ENCODE data around the gene TAF11. TPM values are rescaled to one million over a fixed set of nuclear protein-coding genes. Genes with fewer than 3 reads are reported as not detected.

Gene TAF11
- total and polyA plus RNA-seq, 8 donors: 22.6 to 52.1 (median 49.9) TPM

DNA sequence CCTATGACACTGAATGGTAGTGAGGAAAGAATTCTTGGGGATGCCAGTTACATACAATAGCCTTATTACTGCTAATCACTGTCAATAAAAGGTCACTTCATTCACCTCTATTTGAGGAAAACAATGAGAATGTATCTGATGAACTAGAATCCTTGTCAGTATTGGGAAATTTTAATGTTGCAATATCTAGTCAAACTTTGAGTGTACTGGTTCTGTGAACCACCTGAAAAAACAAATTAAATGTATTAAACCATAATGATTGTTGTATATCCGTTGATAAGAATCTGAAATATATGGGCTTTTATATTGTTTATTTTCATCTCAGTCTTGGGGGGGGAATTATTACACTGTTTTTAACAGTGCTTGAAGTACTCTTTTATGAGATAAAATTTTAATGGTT lies 10.6 kb downstream of the TAF11 start:
- intact Hi-C loops (cut with DNase I): no loop called here
- H3K4me3 ChIP-seq: no peak overlapping the region
- peaks cover 0 to 99% of the 10 kb centered on the region in 2 donors for H3K36me3 ChIP-seq
- H3K4me1 ChIP-seq: no peaks in the 10 kb centered on the region
- no peak for DNase-seq
- H3K27ac ChIP-seq: no peak overlapping the region
- H3K9me3 ChIP-seq: no peaks in the 10 kb centered on the region
- H3K27me3 ChIP-seq: no peaks in the 10 kb centered on the region
- no peak for TF ChIP-seq CTCF (IDR thresholded peaks at IDR 0.05)
- ATAC-seq: no peak

DNA sequence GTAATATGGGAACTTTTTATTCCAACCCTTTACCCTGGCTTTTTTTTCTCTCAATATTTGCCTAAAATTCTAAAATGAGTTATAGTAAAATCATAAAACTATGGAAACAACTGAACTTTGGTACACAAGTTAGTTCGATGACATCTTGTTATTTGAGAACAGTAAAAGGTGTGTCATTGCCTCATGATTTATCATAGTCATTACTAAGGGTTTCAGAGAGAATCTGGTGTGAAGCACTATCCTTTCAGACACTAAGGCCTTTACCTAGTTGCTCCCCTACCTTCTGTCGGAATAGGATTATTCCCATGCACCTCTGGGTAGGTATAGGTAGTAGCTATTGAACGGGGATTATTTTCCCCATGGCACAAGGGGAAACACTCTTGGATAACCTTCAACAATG lies 11.4 kb downstream of the TAF11 start:
- intact Hi-C loops (cut with DNase I): no loop called here
- ATAC-seq (no peak), DNase-seq (no peak)
- H3K4me1 ChIP-seq: no peaks in the 10 kb centered on the region
- peaks cover 0 to 99% of the 10 kb centered on the region in 2 donors for H3K36me3 ChIP-seq
- no peaks in the 10 kb centered on the region for H3K27me3 ChIP-seq
- no peak overlapping the region for H3K27ac ChIP-seq
- no peak for TF ChIP-seq CTCF (IDR thresholded peaks at IDR 0.05)
- no peaks in the 10 kb centered on the region for H3K9me3 ChIP-seq
- H3K4me3 ChIP-seq: no peak overlapping the region

- DNase-seq: no peak
- H3K27ac ChIP-seq: no peak overlapping the region
- H3K9me3 ChIP-seq: no peaks in the 10 kb centered on the region
- intact Hi-C loops (cut with DNase I): no loop called here
- TF ChIP-seq CTCF (IDR thresholded peaks at IDR 0.05): no peak
- ATAC-seq: no peak
- H3K36me3 ChIP-seq: peaks cover 0 to 100% of the 10 kb centered on the region in 2 donors
- H3K4me3 ChIP-seq: no peak overlapping the region
- H3K4me1 ChIP-seq: no peaks in the 10 kb centered on the region
- H3K27me3 ChIP-seq: no peaks in the 10 kb centered on the region
Measured at GRCh38 chr6:34875292-34876213, 12.3 kb downstream of the TAF11 start.

- DNase-seq (no peak), ATAC-seq (no peak)
- TF ChIP-seq CTCF (IDR thresholded peaks at IDR 0.05): no peak
- Histone ChIP-seq H3K9me3 (no peaks in the 10 kb centered on the region), H3K4me1 (no peaks in the 10 kb centered on the region), H3K4me3 (no peak overlapping the region), H3K27ac (no peak overlapping the region), H3K36me3 (peaks cover 0 to 96% of the 10 kb centered on the region in 2 donors), H3K27me3 (no peaks in the 10 kb centered on the region)
- intact Hi-C loops (cut with DNase I): no loop called here
Measured at GRCh38 chr6:34872332-34872731, 15.5 kb downstream of the TAF11 start.

DNA sequence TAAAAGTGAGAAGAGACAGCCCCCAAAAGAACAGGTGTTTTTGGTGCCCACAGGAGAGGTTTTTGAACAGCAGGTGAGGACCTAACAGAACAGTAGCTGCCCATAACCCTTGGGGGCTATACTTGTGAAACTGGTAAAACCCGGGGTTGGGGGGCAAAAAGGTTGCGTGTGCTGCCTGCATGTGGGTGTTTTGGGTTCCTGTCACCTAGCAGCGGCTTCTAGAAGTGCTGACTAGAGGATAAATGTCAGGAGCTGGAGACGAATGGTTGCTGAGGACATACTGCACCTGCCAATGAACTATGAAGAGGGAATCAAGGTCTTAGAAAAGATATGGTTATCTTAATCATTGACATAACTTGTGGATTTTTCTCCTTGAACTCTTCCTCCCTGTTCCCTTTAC lies 16.0 kb downstream of the TAF11 start:
- Histone ChIP-seq H3K4me1 (no peaks in the 10 kb centered on the region), H3K4me3 (no peak overlapping the region), H3K27ac (no peak overlapping the region), H3K36me3 (peaks cover 0 to 94% of the 10 kb centered on the region in 2 donors), H3K27me3 (no peaks in the 10 kb centered on the region), H3K9me3 (no peaks in the 10 kb centered on the region)
- DNase-seq (no peak), ATAC-seq (no peak)
- intact Hi-C loops (cut with DNase I): no loop called here
- TF ChIP-seq CTCF (IDR thresholded peaks at IDR 0.05): no peak
